ENCODE results near the gene TIMP4.

The TIMP4 gene

GRCh38 chr3:12116870-12117269, 41.8 kb downstream of the TIMP4 start:
- TF ChIP-seq POLR2A (IDR thresholded peaks at IDR 0.05; ENCODE audit: low read depth, low read length) (no peak), POLR2AphosphoS5 (IDR thresholded peaks at IDR 0.05; ENCODE audit: low read depth, low read length) (no peak), TAF1 (IDR thresholded peaks at IDR 0.05; ENCODE audit: borderline replicate concordance, low read depth, low read length) (no peak)
- FAIRE-seq: no peak
- DNase-seq (ENCODE audit: insufficient read length): no peak

GRCh38 chr3:12115849-12116248, 42.9 kb downstream of the TIMP4 start:
- FAIRE-seq (no peak), DNase-seq (ENCODE audit: insufficient read length) (no peak)

GRCh38 chr3:12115104-12115503, 43.6 kb downstream of the TIMP4 start:
- DNase-seq (ENCODE audit: insufficient read length) (no peak), FAIRE-seq (no peak)
- no peak for TF ChIP-seq POLR2A (IDR thresholded peaks at IDR 0.05; ENCODE audit: low read depth, low read length)
- no peak for TF ChIP-seq TAF1 (IDR thresholded peaks at IDR 0.05; ENCODE audit: borderline replicate concordance, low read depth, low read length)
- no peak for TF ChIP-seq POLR2AphosphoS5 (IDR thresholded peaks at IDR 0.05; ENCODE audit: low read depth, low read length)

More at GRCh38 chr3:12115849-12116248, 42.9 kb downstream of the TIMP4 start:
- TF ChIP-seq POLR2AphosphoS5 (IDR thresholded peaks at IDR 0.05; ENCODE audit: low read depth, low read length): no peak
- TF ChIP-seq TAF1 (IDR thresholded peaks at IDR 0.05; ENCODE audit: borderline replicate concordance, low read depth, low read length): no peak
- no peak for TF ChIP-seq POLR2A (IDR thresholded peaks at IDR 0.05; ENCODE audit: low read depth, low read length)

GRCh38 chr3:12114251-12114650, 44.5 kb downstream of the TIMP4 start:
- DNase-seq (ENCODE audit: insufficient read length): no peak
- TF ChIP-seq TAF1 (IDR thresholded peaks at IDR 0.05; ENCODE audit: borderline replicate concordance, low read depth, low read length) (no peak), POLR2AphosphoS5 (IDR thresholded peaks at IDR 0.05; ENCODE audit: low read depth, low read length) (no peak), POLR2A (IDR thresholded peaks at IDR 0.05; ENCODE audit: low read depth, low read length) (no peak)
- FAIRE-seq: no peak

GRCh38 chr3:12107071-12107713, 51.5 kb downstream of the TIMP4 start:
- FAIRE-seq (no peak), DNase-seq (ENCODE audit: insufficient read length) (no peak)
- no peak for TF ChIP-seq TAF1 (IDR thresholded peaks at IDR 0.05; ENCODE audit: borderline replicate concordance, low read depth, low read length)

Data from GM12892 (cell line).